GM19193 (cell line): ENCODE results near the gene ACSS1.

ENCODE experiments used
- POLR2A ChIP-seq: IDR thresholded peaks from 4 replicates; pipeline ENCODE4 v1.6.1; 2011; ENCODE audit not compliant: insufficient read depth, insufficient read length; ENCODE audit errors: extremely low read depth

ACSS1 gene

GRCh38 chr20:25009218-25010145, 48.5 kb downstream of the ACSS1 start:
- TF ChIP-seq POLR2A: no peak

GRCh38 chr20:25008388-25009217, 49.3 kb downstream of the ACSS1 start:
- no peak for TF ChIP-seq POLR2A

GRCh38 chr20:25007491-25008305, 50.2 kb downstream of the ACSS1 start:
- TF ChIP-seq POLR2A: no peak

- TF ChIP-seq POLR2A: no peak
These were observed 51.3 kb downstream of the ACSS1 start for GRCh38 chr20:25006431-25007167.

- TF ChIP-seq POLR2A: no peak
These were observed 52.3 kb downstream of the ACSS1 start for GRCh38 chr20:25005661-25006060.

- no peak for TF ChIP-seq POLR2A
These were observed 52.7 kb downstream of the ACSS1 start for GRCh38 chr20:25005220-25005619.

- no peak for TF ChIP-seq POLR2A
These were observed 54.9 kb downstream of the ACSS1 start for GRCh38 chr20:25003002-25003401.

GRCh38 chr20:25000268-25000801, 57.6 kb downstream of the ACSS1 start:
- TF ChIP-seq POLR2A: no peak

- TF ChIP-seq POLR2A: no peak
These were observed 58.4 kb downstream of the ACSS1 start for GRCh38 chr20:24999568-24999967.

GRCh38 chr20:24998631-24999445, 59.1 kb downstream of the ACSS1 start:
- TF ChIP-seq POLR2A: no peak

GRCh38 chr20:24998121-24998520, 59.8 kb downstream of the ACSS1 start:
- TF ChIP-seq POLR2A: no peak

- TF ChIP-seq POLR2A: no peak
These were observed 61.2 kb downstream of the ACSS1 start for GRCh38 chr20:24996449-24997377.
